Measurements from ENCODE around the gene TASOR2.

- TF ChIP-seq CTCF (IDR thresholded peaks at IDR 0.05; ENCODE audit: insufficient read depth, low read depth, low read length): no peak
- TF ChIP-seq EZH2 (IDR thresholded peaks at IDR 0.05; ENCODE audit: insufficient read depth, low read length): no peak
These were observed 41.1 kb upstream of the TASOR2 start for GRCh38 chr10:5643346-5644067.

All from astrocyte (in vitro differentiated cells and primary cell).